Retinal pigment epithelial cell (primary cell): Measurements from ENCODE around the gene SORCS2.
"Not testable (repeated sequence)": the region's sequence is repeated elsewhere in the genome, so short reads cannot be mapped to it uniquely, and the experiment has no call there.

Source experiments
- DNase-seq: peaks from one replicate; pipeline ENCODE4 v3.0.0-alpha.2; 2010; ENCODE audit warnings: low read depth
- H3K4me3 ChIP-seq: 2 replicates; pipeline ENCODE4 v1.5.1; 2011; ENCODE audit warnings: mild to moderate bottlenecking, low read length, control low read depth, moderate library complexity
- CTCF ChIP-seq: conservative IDR thresholded peaks from 2 replicates; pipeline ENCODE4 v1.5.1; 2011; ENCODE audit warnings: low read depth, low read length, control low read depth, inconsistent platforms

Gene SORCS2

DNA sequence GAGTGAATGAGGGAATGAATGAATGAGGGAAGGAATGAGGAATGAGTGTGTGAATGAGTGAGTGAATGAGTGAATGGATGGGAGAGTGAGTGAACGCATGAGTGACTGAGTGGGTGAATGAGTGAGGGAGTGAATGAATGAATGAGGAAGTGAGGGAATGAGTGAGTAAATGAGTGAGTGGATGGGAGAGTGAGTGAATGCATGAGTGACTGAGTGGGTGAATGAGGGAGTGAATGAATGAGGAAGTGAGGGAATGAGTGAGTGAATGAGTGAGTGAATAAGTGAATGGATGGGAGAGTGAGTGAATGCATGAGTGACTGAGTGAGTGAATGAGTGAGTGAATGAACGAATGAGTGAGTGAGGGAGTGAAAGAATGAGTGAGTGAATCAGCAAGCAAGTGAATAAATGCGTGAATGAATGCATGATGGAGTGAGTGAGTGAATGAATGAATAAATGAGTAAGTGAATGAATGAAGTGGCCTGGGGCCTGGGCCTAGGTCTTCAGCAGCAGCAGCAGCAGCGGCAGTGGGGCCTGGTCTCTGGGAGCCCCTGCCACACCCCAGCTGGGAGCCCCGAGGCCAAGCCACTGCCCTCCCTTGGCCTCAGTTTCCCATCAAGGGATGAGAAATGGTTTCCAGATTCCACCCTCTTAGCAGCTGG, 258.6 kb downstream of the SORCS2 start:
- H3K4me3 ChIP-seq: no peak overlapping the region
- TF ChIP-seq CTCF: no peak
- DNase-seq: no peak

DNA sequence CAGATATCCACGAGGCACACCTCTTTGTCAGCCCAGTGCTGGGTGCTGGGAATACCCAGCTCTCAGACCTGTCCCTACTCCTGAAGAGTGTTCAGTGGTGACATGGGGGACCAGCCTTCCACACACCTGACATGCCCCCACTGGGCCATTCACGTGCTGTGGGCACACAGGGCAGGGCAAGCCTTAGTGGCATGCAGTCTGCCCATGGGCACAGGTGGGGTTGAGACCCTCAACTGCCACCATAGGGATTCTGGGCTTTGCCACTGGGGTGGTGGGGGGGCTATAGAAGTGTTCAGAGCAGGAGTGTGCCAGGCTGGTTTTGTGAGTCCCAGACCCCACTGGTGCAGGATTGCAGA, 259.1 kb downstream of the SORCS2 start:
- no peak overlapping the region for H3K4me3 ChIP-seq
- DNase-seq: no peak
- no peak for TF ChIP-seq CTCF

GRCh38 chr4:7451800-7452199, 259.5 kb downstream of the SORCS2 start:
- H3K4me3 ChIP-seq: no peak overlapping the region
- DNase-seq: no peak
- no peak for TF ChIP-seq CTCF

- DNase-seq, H3K4me3 ChIP-seq: not testable (repeated sequence)
These were observed 260.5 kb downstream of the SORCS2 start for GRCh38 chr4:7452802-7453201.

- no peak overlapping the region for H3K4me3 ChIP-seq
- TF ChIP-seq CTCF: no peak
- no peak for DNase-seq
These were observed 265.1 kb downstream of the SORCS2 start for GRCh38 chr4:7457201-7458065.

- no peak for DNase-seq
- H3K4me3 ChIP-seq: no peak overlapping the region
- TF ChIP-seq CTCF: no peak
These were observed 265.7 kb downstream of the SORCS2 start for GRCh38 chr4:7458066-7458425.

DNA sequence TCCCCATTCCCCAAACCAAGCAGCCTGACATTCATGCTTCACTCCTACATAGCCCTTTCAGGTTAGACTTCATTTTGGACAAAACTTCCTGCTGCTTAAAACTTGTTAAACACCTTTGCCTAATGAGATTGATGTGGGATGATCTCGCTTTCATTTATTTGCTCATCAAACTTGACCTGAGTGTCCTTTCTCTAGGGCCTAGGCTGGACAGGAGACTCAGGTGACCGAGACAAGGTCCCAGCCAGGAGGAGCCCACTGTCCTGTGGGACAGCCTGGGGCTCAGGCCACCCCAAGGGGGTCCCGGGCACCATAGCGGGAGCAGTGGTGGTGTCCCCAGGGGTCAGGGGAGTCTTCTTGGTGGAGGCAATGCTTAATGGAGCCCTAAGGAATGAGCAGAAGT, 266.1 kb downstream of the SORCS2 start:
- DNase-seq: no peak
- no peak for TF ChIP-seq CTCF
- no peak overlapping the region for H3K4me3 ChIP-seq
